ENCODE data around the gene TCF23. TPM values are rescaled to one million over a fixed set of nuclear protein-coding genes. Genes with fewer than 3 reads are reported as not detected.

The TCF23 gene
- total and polyA plus RNA-seq, 8 donors, result 0.06 to 0.50 (median 0.08) TPM

GRCh38 chr2:27198627-27199026, 49.8 kb downstream of the TCF23 start:
- H3K27me3 ChIP-seq, result no peaks in the 10 kb centered on the region
- ATAC-seq (no peak), DNase-seq (no peak)
- TF ChIP-seq CTCF (IDR thresholded peaks at IDR 0.05), result no peak
- H3K27ac ChIP-seq, result no peak overlapping the region
- H3K9me3 ChIP-seq, result no peaks in the 10 kb centered on the region
- intact Hi-C loops (cut with DNase I), result no loop called here
- no peak overlapping the region for H3K4me3 ChIP-seq
- H3K4me1 ChIP-seq, result no peaks in the 10 kb centered on the region
- peaks cover 0 to 44% of the 10 kb centered on the region in 2 donors for H3K36me3 ChIP-seq

GRCh38 chr2:27199241-27199640, 50.4 kb downstream of the TCF23 start:
- peaks cover 0 to 50% of the 10 kb centered on the region in 2 donors for H3K36me3 ChIP-seq
- DNase-seq (no peak), ATAC-seq (no peak)
- no peak for TF ChIP-seq CTCF (IDR thresholded peaks at IDR 0.05)
- no peaks in the 10 kb centered on the region for H3K27me3 ChIP-seq
- H3K27ac ChIP-seq, result no peak overlapping the region
- intact Hi-C loops (cut with DNase I), result no loop called here
- H3K4me1 ChIP-seq, result no peaks in the 10 kb centered on the region
- no peak overlapping the region for H3K4me3 ChIP-seq
- H3K9me3 ChIP-seq, result no peaks in the 10 kb centered on the region

- H3K36me3 ChIP-seq, result peaks cover 0 to 75% of the 10 kb centered on the region in 2 donors
- ATAC-seq (no peak), DNase-seq (no peak)
- no peak overlapping the region for H3K27ac ChIP-seq
- no peak for TF ChIP-seq CTCF (IDR thresholded peaks at IDR 0.05)
- H3K4me1 ChIP-seq, result no peaks in the 10 kb centered on the region
- no peaks in the 10 kb centered on the region for H3K9me3 ChIP-seq
- intact Hi-C loops (cut with DNase I), result loop anchor here in 1 of 2 donors (10.0 kb wide), 1 partner anchor 107 kb away; no protein-coding TSS in a partner anchor
- H3K27me3 ChIP-seq, result no peaks in the 10 kb centered on the region
- H3K4me3 ChIP-seq, result no peak overlapping the region
These were observed 52.9 kb downstream of the TCF23 start for GRCh38 chr2:27201675-27202074.

- H3K27me3 ChIP-seq, result no peaks in the 10 kb centered on the region
- H3K27ac ChIP-seq, result no peak overlapping the region
- intact Hi-C loops (cut with DNase I), result loop anchor here in 1 of 2 donors (10.0 kb wide), 1 partner anchor 108 kb away; no protein-coding TSS in a partner anchor
- no peaks in the 10 kb centered on the region for H3K9me3 ChIP-seq
- TF ChIP-seq CTCF (IDR thresholded peaks at IDR 0.05), result no peak
- no peaks in the 10 kb centered on the region for H3K4me1 ChIP-seq
- H3K4me3 ChIP-seq, result no peak overlapping the region
- ATAC-seq, result no peak
- H3K36me3 ChIP-seq, result peaks cover 0 to 86% of the 10 kb centered on the region in 2 donors
- DNase-seq, result no peak
These were observed 54.0 kb downstream of the TCF23 start for GRCh38 chr2:27202854-27203253.

DNA sequence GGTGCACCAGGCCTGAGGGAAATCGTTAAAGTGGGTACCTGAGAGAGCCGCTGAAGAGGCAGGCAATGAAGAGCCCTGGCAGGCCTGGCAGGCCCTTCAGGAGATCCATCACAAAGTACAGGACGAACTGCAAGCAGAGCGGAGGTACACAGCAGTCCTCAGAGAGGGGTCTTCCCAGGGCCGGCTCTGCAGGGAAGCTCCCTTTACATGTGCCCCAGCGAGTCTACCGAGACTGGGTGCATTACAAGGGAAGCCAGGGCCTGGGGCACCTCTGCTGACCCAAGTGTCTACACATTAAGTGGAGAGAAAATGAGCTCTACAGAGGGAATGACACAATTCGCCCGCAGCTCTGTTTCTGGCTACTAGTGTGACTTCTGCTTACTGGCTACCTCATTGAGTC, 54.9 kb downstream of the TCF23 start:
- Histone ChIP-seq H3K9me3 (no peaks in the 10 kb centered on the region), H3K4me3 (no peak overlapping the region), H3K27ac (no peak overlapping the region), H3K27me3 (no peaks in the 10 kb centered on the region), H3K36me3 (peaks cover 0 to 95% of the 10 kb centered on the region in 2 donors), H3K4me1 (no peaks in the 10 kb centered on the region)
- intact Hi-C loops (cut with DNase I), result loop anchor here in 1 of 2 donors (10.0 kb wide), 1 partner anchor 109 kb away; no protein-coding TSS in a partner anchor
- no peak for ATAC-seq
- TF ChIP-seq CTCF (IDR thresholded peaks at IDR 0.05), result no peak
- DNase-seq, result no peak

Measured in left lung (tissue), 10 donors.